Lung (tissue), 12 donors: Measurements from ENCODE around the gene ZFR2. TPM values are rescaled to one million over a fixed set of nuclear protein-coding genes. Genes with fewer than 3 reads are reported as not detected.

Experiments used
- ATAC-seq: fragments of 200-7000 bp; cut with Tn5 transposase; one replicate; pipeline ENCODE4 v1.9.1; 2020; ENCODE audit warnings: moderate number of reproducible peaks; ENCODE audit not compliant: insufficient read depth, low FRiP score
- DNase-seq, 3 donors: peaks; one replicate each; pipeline ENCODE4 v3.0.0-alpha.2; 2013 to 2017
- H3K27ac ChIP-seq, 2 donors: one replicate each; pipeline ENCODE4 v1.5.1; 2013; ENCODE audit warnings: mild to moderate bottlenecking in 2 of 2, moderate library complexity in 2 of 2, control low read depth in 1 of 2, inconsistent platforms in 1 of 2, low read depth in 1 of 2, low read length in 1 of 2
- H3K27me3 ChIP-seq, 3 donors: one replicate each; pipeline ENCODE4 v1.5.1; 2013; ENCODE audit warnings: low read length in 2 of 3; ENCODE audit not compliant: control insufficient read depth in 3 of 3, insufficient read depth in 3 of 3
- H3K36me3 ChIP-seq, 4 donors: one replicate each; pipeline ENCODE4 v1.5.1; 2013; ENCODE audit warnings: low read length in 4 of 4, mild to moderate bottlenecking in 1 of 4, moderate library complexity in 1 of 4; ENCODE audit not compliant: control insufficient read depth in 4 of 4, insufficient read depth in 4 of 4
- H3K4me1 ChIP-seq, 5 donors: one replicate each; pipeline ENCODE4 v1.5.1; 2013; ENCODE audit warnings: low read length in 5 of 5, mild to moderate bottlenecking in 2 of 5, moderate library complexity in 1 of 5; ENCODE audit not compliant: control insufficient read depth in 5 of 5, insufficient read depth in 5 of 5
- H3K4me3 ChIP-seq: one replicate; pipeline ENCODE4 v1.5.1; 2013; ENCODE audit warnings: mild to moderate bottlenecking, control low read depth, moderate library complexity
- H3K9ac ChIP-seq, 2 donors: one replicate each; pipeline ENCODE4 v1.5.1; 2013; ENCODE audit warnings: low read length in 2 of 2, control low read depth in 1 of 2; ENCODE audit not compliant: insufficient read depth in 1 of 2
- H3K9me3 ChIP-seq, 4 donors: one replicate each; pipeline ENCODE4 v1.5.1; 2013; ENCODE audit warnings: low read length in 3 of 4, mild to moderate bottlenecking in 1 of 4, moderate library complexity in 1 of 4; ENCODE audit not compliant: control insufficient read depth in 4 of 4, insufficient read depth in 3 of 4
- CTCF ChIP-seq: IDR thresholded peaks from 2 replicates; pipeline ENCODE4 v1.5.1; 2012; ENCODE audit warnings: mild to moderate bottlenecking; ENCODE audit errors: control extremely low read depth, extremely low read depth
- WGBS, 2 donors: extraction: QIAGEN DNeasy Blood & Tissue Kit; methylation state at CpG; one replicate each; pipeline ENCODE4 v1.1.7; 2013; 5-methylcytosine and 5-hydroxymethylcytosine counted together
- polyA plus RNA-seq, 2 donors: library from polyadenylated mRNA; stranded (reverse); fragments of 200-250 nt; gene quantifications; one replicate each; pipeline ENCODE4 v1.2.1, GENCODE V29; 2013
- total RNA-seq, 2 donors: library from RNA; depleted of rRNA in 1 of 2; stranded (reverse); fragments of >200 nt in 1 of 2; gene quantifications; one replicate each; pipeline ENCODE4 v1.2.1, GENCODE V29; 2014 to 2021
- donor health status: control.
- donor health status: control.
- donor health status: Bipolar disorder and iron deficiency.
- donor health status: healthy.
- donor health status: DM: yes; HTN: yes; CAD: no.

ZFR2 gene
- total and polyA plus RNA-seq, 4 donors, result 0.05 to 0.34 (median 0.19) TPM

GRCh38 chr19:3773814-3774515, 94.9 kb downstream of the ZFR2 start:
- H3K27ac ChIP-seq, result no peak overlapping the region
- no peak for ATAC-seq
- 81 to 87% methylated on average over 12 of the region's 12 CpGs for WGBS, 2 donors
- no peak overlapping the region for H3K4me3 ChIP-seq
- no peaks in the 10 kb centered on the region for H3K9me3 ChIP-seq
- no peak for DNase-seq
- no peaks in the 10 kb centered on the region for H3K4me1 ChIP-seq
- no peaks in the 10 kb centered on the region for H3K27me3 ChIP-seq
- no peak for TF ChIP-seq CTCF
- no peak overlapping the region for H3K9ac ChIP-seq
- no peaks in the 10 kb centered on the region for H3K36me3 ChIP-seq

GRCh38 chr19:3771906-3772455, 96.9 kb downstream of the ZFR2 start, which contains the start of gene RAX2:
TSS of gene RAX2 (minus strand) at chr19:3772228. CDS start at chr19:3771742, 486 bp downstream.
- Histone ChIP-seq H3K9me3 (no peaks in the 10 kb centered on the region), H3K4me3 (no peak within 1 kb of the TSS), H3K27me3 (no peaks in the 10 kb centered on the region), H3K9ac (no peak within 1 kb of the TSS), H3K4me1 (no peaks in the 10 kb centered on the region), H3K36me3 (peaks cover 0 to 18% (median 0%) of the 10 kb centered on the region in 4 donors), H3K27ac (no peak within 1 kb of the TSS)
- no peak for TF ChIP-seq CTCF
- no peak for DNase-seq
- no peak for ATAC-seq
- WGBS, 2 donors, result 56 to 61% methylated on average over 23 of the region's 23 CpGs

DNA sequence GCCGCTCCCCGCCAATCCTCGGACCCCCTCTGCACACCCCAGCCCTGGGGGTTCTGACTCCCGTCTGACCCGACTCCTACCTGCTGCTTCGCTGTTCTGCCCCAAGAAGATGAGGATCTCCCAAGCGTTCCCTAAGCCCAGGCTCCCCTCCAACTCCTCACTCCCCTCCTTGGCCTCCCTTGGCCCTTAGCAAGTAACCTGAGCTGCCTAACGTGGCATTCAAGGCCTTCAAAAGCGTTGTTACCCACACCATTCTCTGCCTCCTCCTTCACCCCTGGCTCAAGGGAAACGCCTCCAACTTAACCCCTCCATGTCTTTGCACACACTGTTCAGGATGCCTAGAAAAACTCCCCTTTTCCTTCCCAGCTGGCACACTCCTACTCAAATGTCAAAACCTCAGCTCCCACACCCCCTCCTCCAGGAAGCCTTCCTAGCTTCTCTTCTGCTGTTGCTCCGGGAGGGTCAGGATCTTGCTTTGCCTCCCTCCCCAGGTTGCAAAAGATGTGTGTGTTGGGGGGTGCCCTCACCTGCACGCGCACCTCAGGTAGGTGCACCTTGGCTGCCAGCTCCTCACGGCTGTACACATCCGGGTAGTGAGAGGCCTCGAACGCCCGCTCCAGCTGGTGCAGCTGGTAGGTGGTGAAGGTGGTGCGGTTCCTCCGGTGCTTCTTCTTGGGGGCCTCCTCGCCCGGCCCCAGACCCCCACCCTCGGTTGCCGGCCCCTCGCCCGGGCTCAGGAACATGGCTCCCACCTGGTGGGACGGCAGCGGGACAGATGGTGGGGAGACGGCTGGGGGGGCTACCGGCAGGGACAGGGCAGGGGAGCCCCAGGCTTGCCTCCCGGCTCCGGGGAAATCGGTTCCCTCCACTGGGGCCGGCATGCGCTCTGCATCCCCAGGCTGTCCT, 97.6 kb downstream of the ZFR2 start:
- TF ChIP-seq CTCF, result no peak
- Histone ChIP-seq H3K4me3 (no peak overlapping the region), H3K4me1 (no peaks in the 10 kb centered on the region), H3K27ac (no peak overlapping the region), H3K27me3 (no peaks in the 10 kb centered on the region), H3K9me3 (no peaks in the 10 kb centered on the region), H3K9ac (no peak overlapping the region), H3K36me3 (peaks cover 0 to 25% (median 0%) of the 10 kb centered on the region in 4 donors)
- no peak for ATAC-seq
- no peak for DNase-seq
- 84 to 87% methylated on average over 33 to 35 of the region's 35 CpGs for WGBS, 2 donors
